Endodermal cell (in vitro differentiated cells): Measurements from ENCODE around the gene KIAA0586. TPM values are rescaled to one million over a fixed set of nuclear protein-coding genes. Genes with fewer than 3 reads are reported as not detected.
"Not testable (repeated sequence)": the region's sequence is repeated elsewhere in the genome, so short reads cannot be mapped to it uniquely, and the experiment has no call there.

Experiments used
- DNase-seq: peaks from one replicate; pipeline ENCODE4 v3.0.0-alpha.2; 2017
- H3K27ac ChIP-seq: 2 replicates; pipeline ENCODE4 v1.5.1; 2013; ENCODE audit warnings: mild to moderate bottlenecking, low read depth, low read length, moderate library complexity
- H3K27me3 ChIP-seq: 2 replicates; pipeline ENCODE4 v1.6.1; 2013; ENCODE audit warnings: mild to moderate bottlenecking, low read length, moderate library complexity; ENCODE audit not compliant: insufficient read depth, control insufficient read depth, poor library complexity, severe bottlenecking
- H3K36me3 ChIP-seq: 2 replicates; pipeline ENCODE4 v1.7.0; 2013; ENCODE audit warnings: mild to moderate bottlenecking, low read length, moderate library complexity; ENCODE audit not compliant: control insufficient read depth, insufficient read depth
- H3K4me1 ChIP-seq: one replicate; pipeline ENCODE4 v1.7.0; 2013; ENCODE audit warnings: low read length; ENCODE audit not compliant: control insufficient read depth, insufficient read depth
- H3K4me3 ChIP-seq: 2 replicates; pipeline ENCODE4 v1.5.1; 2013; ENCODE audit warnings: mild to moderate bottlenecking, low read length, moderate library complexity
- H3K9ac ChIP-seq: 2 replicates; pipeline ENCODE4 v1.6.1; 2013; ENCODE audit warnings: mild to moderate bottlenecking, low read length, moderate library complexity; ENCODE audit not compliant: poor library complexity, severe bottlenecking; ENCODE audit errors: extremely low read depth
- H3K9me3 ChIP-seq: 2 replicates; pipeline ENCODE4 v1.6.1; 2013; ENCODE audit warnings: mild to moderate bottlenecking, low read length, moderate library complexity; ENCODE audit not compliant: control insufficient read depth
- H3K27ac Mint-ChIP-seq: 2 replicates; pipeline ENCODE4 v1.8.0; 2020; ENCODE audit warnings: mixed read lengths
- H3K27me3 Mint-ChIP-seq: 2 replicates; pipeline ENCODE4 v1.8.0; 2021; ENCODE audit warnings: mild to moderate bottlenecking, mixed read lengths; ENCODE audit not compliant: insufficient read depth
- H3K36me3 Mint-ChIP-seq: 2 replicates; pipeline ENCODE4 v1.8.0; 2020; ENCODE audit warnings: low read depth, mixed read lengths
- H3K4me1 Mint-ChIP-seq: 2 replicates; pipeline ENCODE4 v1.8.0; 2020; ENCODE audit warnings: mixed read lengths
- H3K4me3 Mint-ChIP-seq: 2 replicates; pipeline ENCODE4 v1.8.0; 2020; ENCODE audit warnings: mild to moderate bottlenecking, moderate library complexity, mixed read lengths
- H3K9me3 Mint-ChIP-seq: 2 replicates; pipeline ENCODE4 v1.8.0; 2020; ENCODE audit warnings: mild to moderate bottlenecking, mixed read lengths
- CTCF ChIP-seq: fragments of 200-600 bp; sonication (generic); conservative IDR thresholded peaks from 2 replicates; pipeline ENCODE4 v1.5.0; 2021; ENCODE audit warnings: antibody characterized with exemption, mild to moderate bottlenecking
- WGBS, 2 experiments: methylation state at CpG; one replicate each; pipeline versions ENCODE4 v1.1.5 to v1.1.7; 2013; ENCODE audit warnings: missing lambda C conversion rate in 2 of 2, mixed read lengths in 1 of 2; ENCODE audit not compliant: insufficient coverage in 1 of 2, insufficient read length in 1 of 2; 5-methylcytosine and 5-hydroxymethylcytosine counted together
- total RNA-seq, 2 donors: library from RNA; stranded (reverse); fragmentation: NEBNext Ultra II Directional in 1 of 2; extraction: Animal tissue kit (Norgen Biotek cat#: 25700) in 1 of 2; gene quantifications; 2 replicates in 1 of 2; 3 replicates in 1 of 2; pipeline ENCODE4 v1.2.1, GENCODE V29; 2021

KIAA0586 gene
- total RNA-seq, 2 donors from 2014 or later, result 14.2 to 26.4 TPM

GRCh38 chr14:58587271-58587670, 159.8 kb downstream of the KIAA0586 start:
- no peak overlapping the region for H3K9ac ChIP-seq
- peaks cover 4% of the 10 kb centered on the region for H3K27me3 Mint-ChIP-seq
- no peaks in the 10 kb centered on the region for H3K4me1 Mint-ChIP-seq
- H3K27ac Mint-ChIP-seq, result no peak overlapping the region
- no peaks in the 10 kb centered on the region for H3K4me1 ChIP-seq
- H3K27ac ChIP-seq, result no peak overlapping the region
- no peak overlapping the region for H3K4me3 ChIP-seq
- WGBS, 2 experiments, result 91 to 100% methylated on average over 1 of the region's 1 CpG
- H3K4me3 Mint-ChIP-seq, result no peak overlapping the region
- TF ChIP-seq CTCF, result no peak
- H3K27me3 ChIP-seq, result no peaks in the 10 kb centered on the region
- H3K36me3 ChIP-seq, result no peaks in the 10 kb centered on the region
- peaks cover 20% of the 10 kb centered on the region for H3K9me3 Mint-ChIP-seq
- H3K36me3 Mint-ChIP-seq, result no peaks in the 10 kb centered on the region
- no peak for DNase-seq
- H3K9me3 ChIP-seq, result peaks cover 12% of the 10 kb centered on the region

- 94% methylated on average over 11 of the region's 18 CpGs; no CpG with 5 or more reads in 1 of the 2 experiments for WGBS, 2 experiments
- not testable (repeated sequence) for H3K9me3 Mint-ChIP-seq, H3K9me3 ChIP-seq, DNase-seq, H3K4me3 Mint-ChIP-seq, H3K36me3 ChIP-seq, H3K9ac ChIP-seq, H3K27me3 Mint-ChIP-seq, H3K4me1 Mint-ChIP-seq, H3K27ac Mint-ChIP-seq, H3K4me3 ChIP-seq, H3K27ac ChIP-seq, H3K36me3 Mint-ChIP-seq, H3K4me1 ChIP-seq, H3K27me3 ChIP-seq
These were observed 160.8 kb downstream of the KIAA0586 start for GRCh38 chr14:58588321-58588720.

DNA sequence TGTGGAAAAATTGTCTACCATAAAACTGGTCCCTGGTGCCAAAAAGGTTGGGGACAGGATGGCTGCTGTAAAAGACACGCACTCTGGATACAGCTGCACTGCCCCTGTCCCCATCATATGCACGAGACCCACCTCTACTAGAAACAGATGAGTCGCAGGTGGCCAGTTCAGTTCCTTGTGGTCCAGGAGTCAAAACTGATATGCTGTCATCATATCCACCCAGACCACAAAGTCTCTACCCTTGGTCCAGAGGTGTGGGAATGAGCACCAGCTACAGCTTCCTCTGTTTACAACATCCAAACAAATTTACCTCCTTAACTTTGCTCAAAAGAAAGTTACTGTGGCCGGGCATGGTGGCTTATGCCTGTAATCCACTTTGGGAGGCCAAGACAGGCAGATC, 166.5 kb downstream of the KIAA0586 start:
- no peak for TF ChIP-seq CTCF
- H3K4me1 Mint-ChIP-seq, result no peaks in the 10 kb centered on the region
- Histone ChIP-seq H3K27me3 (no peaks in the 10 kb centered on the region), H3K9me3 (no peaks in the 10 kb centered on the region), H3K27ac (no peak overlapping the region), H3K9ac (no peak overlapping the region), H3K36me3 (no peaks in the 10 kb centered on the region), H3K4me1 (no peaks in the 10 kb centered on the region), H3K4me3 (no peak overlapping the region)
- WGBS, 2 experiments, result 86 to 95% methylated on average over 3 to 4 of the region's 4 CpGs
- peaks cover 2% of the 10 kb centered on the region for H3K27me3 Mint-ChIP-seq
- no peak overlapping the region for H3K4me3 Mint-ChIP-seq
- no peak for DNase-seq
- H3K9me3 Mint-ChIP-seq, result no peaks in the 10 kb centered on the region
- no peaks in the 10 kb centered on the region for H3K36me3 Mint-ChIP-seq
- H3K27ac Mint-ChIP-seq, result no peak overlapping the region

DNA sequence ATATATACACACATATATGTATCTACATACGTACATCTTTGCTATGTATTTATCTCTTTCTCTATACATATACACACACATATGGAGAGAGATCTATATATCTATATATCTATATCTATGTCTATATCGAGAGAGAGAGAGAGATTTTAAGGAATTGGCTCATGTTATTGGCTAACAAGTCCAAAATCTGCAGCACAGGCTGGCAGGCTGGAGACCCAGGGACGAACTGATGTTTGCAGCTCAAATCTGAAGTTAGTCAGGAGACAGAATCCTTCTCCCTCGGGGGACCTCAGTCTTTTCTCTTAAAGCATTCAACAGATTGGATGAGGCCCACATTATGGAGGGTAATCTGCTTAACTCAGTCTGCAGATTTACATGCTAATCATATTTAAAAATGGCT, 169.5 kb downstream of the KIAA0586 start:
- WGBS, 2 experiments, result 87 to 100% methylated on average over 2 to 3 of the region's 4 CpGs
- Histone ChIP-seq H3K27me3 (no peaks in the 10 kb centered on the region), H3K4me1 (no peaks in the 10 kb centered on the region), H3K36me3 (no peaks in the 10 kb centered on the region), H3K9me3 (no peaks in the 10 kb centered on the region), H3K27ac (no peak overlapping the region), H3K4me3 (no peak overlapping the region), H3K9ac (no peak overlapping the region)
- H3K36me3 Mint-ChIP-seq, result no peaks in the 10 kb centered on the region
- no peaks in the 10 kb centered on the region for H3K27me3 Mint-ChIP-seq
- H3K27ac Mint-ChIP-seq, result no peak overlapping the region
- H3K9me3 Mint-ChIP-seq, result no peaks in the 10 kb centered on the region
- no peak overlapping the region for H3K4me3 Mint-ChIP-seq
- no peak for DNase-seq
- TF ChIP-seq CTCF, result no peak
- no peaks in the 10 kb centered on the region for H3K4me1 Mint-ChIP-seq
